Skeletal muscle cell (primary cell): Measurements from ENCODE around the gene SPARC.
"Not testable (repeated sequence)": the region's sequence is repeated elsewhere in the genome, so short reads cannot be mapped to it uniquely, and the experiment has no call there.

Experiments used
- DNase-seq: peaks from one replicate; pipeline ENCODE4 v3.0.0-alpha.2; 2010; ENCODE audit warnings: low read depth
- H3K4me3 ChIP-seq: 2 replicates; pipeline ENCODE4 v1.5.1; 2011; ENCODE audit warnings: low read depth, mild to moderate bottlenecking, control low read depth, low read length, moderate library complexity

Gene SPARC

DNA sequence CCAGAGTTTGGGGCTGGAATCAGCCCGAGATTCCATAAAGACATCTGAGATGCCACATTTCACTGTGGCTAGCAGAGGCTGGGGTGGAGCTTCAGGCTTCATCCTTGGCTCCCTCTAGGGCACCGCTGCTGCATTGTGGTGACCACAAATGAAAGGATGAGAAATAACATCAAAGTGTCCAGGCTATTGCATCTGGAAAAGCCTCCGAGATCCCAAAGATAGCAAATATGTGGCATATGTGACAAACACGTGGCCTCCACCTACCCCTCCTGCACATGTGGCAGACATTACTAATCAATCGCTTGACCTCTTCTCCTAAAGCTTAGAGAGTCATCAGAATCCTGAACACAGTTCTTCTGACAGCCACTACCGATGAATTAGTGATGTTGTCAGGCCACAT lies 4.5 kb downstream of the SPARC start:
- no peak for DNase-seq
- H3K4me3 ChIP-seq = peak overlapping the region; percentile 73

DNA sequence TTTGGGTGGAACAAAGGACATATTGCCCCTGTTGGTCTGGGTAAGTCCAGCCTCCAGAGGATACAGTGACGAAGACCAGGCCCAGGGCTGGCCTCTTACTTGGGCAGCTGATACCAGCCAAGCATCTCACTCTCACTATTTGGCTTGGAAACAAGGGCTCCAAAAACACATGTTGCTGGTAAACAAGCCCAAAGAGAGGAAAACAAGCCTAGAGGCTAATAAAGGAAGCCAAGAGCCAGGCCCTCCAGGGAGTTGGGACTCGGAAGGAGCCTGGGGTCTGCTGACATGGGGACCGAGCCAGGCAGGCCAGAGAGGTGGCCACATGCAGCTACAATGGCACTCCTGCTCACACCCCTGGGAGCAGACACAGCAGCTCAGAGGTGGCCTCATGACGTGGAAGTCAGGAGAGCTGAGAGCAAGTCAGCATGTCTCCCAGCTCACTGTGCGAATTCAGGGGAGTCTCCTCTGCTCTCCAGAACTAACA lies 5.7 kb downstream of the SPARC start:
- H3K4me3 ChIP-seq = peak overlapping the region; percentile 28
- no peak for DNase-seq

GRCh38 chr5:151680156-151680505 lies 6.6 kb downstream of the SPARC start:
- not testable (repeated sequence) for H3K4me3 ChIP-seq, DNase-seq

DNA sequence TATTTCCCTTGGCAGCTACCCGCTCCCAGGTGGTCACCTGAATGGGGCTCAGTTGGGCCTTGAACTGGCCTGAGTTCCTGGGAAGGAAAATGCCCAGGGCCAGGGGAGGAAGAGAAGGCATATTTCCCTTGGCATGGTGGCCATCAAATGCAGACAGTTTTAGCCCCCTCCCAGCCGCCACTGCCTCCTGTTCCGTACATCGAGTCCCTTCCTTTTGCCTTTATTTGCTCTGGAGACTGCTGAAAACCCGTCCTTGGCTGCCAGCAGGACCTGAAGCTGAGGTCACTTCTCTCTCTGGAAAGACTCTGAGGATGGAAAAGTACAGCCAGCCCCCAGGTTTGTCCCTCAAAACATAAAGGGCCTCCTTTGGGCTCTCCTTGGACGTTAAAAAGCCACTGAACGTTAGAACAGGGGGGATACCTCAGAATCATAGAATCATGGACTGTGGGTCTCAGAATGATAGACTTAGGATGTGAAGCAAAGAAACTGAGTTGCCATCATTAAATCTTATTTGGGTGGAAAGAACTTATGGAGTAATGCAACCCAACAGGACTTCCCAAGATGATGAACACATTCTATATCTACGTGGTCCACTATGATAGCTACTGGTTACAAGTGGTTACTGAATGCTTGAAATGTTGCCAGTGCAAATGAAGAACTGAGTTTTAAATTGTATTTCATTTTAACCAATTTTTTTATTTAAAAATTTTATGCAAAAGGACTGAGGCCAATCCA lies 7.1 kb downstream of the SPARC start:
- peak overlapping the region; percentile 20 for H3K4me3 ChIP-seq
- no peak for DNase-seq

- peak overlapping the region; percentile 21 for H3K4me3 ChIP-seq
Observed at GRCh38 chr5:151678713-151679112, 8.0 kb downstream of the SPARC start.

GRCh38 chr5:151677776-151678545 lies 8.8 kb downstream of the SPARC start:
- no peak for DNase-seq
- peak overlapping the region; percentile 21 for H3K4me3 ChIP-seq

More at GRCh38 chr5:151678713-151679112, 8.0 kb downstream of the SPARC start:
- no peak for DNase-seq

- no peak for DNase-seq
- H3K4me3 ChIP-seq = no peak overlapping the region
Observed at GRCh38 chr5:151676719-151677118, 10.0 kb downstream of the SPARC start.

- DNase-seq = no peak
- no peak overlapping the region for H3K4me3 ChIP-seq
Observed at GRCh38 chr5:151676314-151676712, 10.4 kb downstream of the SPARC start.

DNA sequence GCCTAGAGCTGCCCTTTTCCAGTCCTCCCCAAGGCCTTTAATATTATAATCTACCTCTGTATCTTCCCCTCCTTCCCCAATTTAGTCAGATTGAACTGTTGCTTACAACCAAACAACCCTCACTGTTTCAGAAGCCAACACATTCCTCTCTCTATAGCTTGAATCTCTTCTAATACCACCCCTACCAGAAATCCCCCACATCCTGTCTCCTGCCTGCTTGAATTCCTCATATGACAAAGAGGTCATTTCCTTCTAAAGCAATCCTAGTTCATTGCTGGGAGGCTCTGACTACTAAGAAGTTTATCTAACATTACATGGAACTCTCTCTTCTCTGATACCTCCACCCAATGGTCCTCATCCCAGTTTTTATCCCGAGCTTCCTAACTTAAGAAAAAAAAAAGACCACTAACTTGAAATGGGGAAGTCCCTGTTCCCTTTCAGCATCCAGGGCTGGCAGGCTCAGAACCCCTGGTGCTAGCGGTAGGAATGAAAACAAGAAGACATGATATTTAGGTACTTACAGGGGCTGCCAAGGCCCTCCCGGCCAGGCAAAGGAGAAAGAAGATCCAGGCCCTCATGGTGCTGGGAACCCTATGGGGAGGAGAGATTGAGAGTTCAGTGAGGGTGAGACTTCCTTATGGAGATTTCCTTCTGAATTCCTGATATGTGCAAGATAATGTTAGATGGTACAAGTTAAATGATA lies 11.0 kb downstream of the SPARC start:
- DNase-seq = no peak
- no peak overlapping the region for H3K4me3 ChIP-seq

DNA sequence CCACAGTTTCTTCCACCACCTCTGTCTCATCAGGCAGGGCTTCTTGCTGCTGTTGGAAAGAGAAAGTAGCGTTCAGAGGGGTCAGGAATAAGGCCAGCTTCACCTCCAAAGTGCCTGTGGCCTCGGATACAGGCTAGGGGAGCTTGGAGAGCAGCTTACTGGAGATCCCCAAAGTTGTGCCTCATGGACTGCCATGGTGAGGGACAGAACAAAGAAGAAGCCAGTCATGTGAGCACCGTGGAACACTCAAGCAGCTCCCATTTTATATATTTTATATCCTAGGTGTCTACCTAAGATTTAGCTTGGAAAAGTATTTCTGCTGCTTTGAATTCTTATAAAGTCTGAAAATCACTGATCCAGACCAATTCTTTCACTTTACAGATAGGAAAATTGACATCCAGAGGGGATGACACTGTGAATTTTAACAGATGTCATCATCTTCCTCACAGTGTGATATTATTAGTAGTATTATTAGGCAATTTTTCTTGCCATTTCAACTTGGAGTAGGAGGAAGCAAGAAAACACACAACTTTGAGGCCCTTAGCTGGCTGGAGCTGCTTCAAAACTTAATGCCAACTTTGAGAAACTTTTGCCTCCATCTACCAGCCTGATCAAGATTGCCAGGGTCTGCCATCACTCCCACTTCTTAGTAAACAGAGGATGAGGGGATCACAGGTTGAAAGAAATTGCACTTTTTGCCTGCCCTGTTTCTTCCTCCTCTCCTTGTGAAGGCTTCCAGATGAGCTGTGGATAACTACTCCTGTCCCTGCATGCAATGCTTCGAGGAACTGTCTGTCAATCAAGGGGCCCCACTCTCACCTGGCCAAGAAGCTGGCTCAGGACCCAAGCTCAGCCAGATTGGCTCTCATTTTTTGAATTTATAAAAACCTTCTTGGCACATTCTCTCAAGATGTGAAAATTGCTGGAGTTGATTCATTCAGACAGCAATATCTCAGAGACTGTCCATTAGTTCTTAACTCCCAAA lies 11.8 kb downstream of the SPARC start:
- DNase-seq = no peak
- H3K4me3 ChIP-seq = no peak overlapping the region

GRCh38 chr5:151673421-151673820 lies 13.3 kb downstream of the SPARC start:
- DNase-seq = no peak
- H3K4me3 ChIP-seq = no peak overlapping the region

GRCh38 chr5:151672516-151672915 lies 14.2 kb downstream of the SPARC start:
- DNase-seq = no peak
- H3K4me3 ChIP-seq = no peak overlapping the region

- no peak overlapping the region for H3K4me3 ChIP-seq
- no peak for DNase-seq
Observed at GRCh38 chr5:151671950-151672349, 14.8 kb downstream of the SPARC start.

DNA sequence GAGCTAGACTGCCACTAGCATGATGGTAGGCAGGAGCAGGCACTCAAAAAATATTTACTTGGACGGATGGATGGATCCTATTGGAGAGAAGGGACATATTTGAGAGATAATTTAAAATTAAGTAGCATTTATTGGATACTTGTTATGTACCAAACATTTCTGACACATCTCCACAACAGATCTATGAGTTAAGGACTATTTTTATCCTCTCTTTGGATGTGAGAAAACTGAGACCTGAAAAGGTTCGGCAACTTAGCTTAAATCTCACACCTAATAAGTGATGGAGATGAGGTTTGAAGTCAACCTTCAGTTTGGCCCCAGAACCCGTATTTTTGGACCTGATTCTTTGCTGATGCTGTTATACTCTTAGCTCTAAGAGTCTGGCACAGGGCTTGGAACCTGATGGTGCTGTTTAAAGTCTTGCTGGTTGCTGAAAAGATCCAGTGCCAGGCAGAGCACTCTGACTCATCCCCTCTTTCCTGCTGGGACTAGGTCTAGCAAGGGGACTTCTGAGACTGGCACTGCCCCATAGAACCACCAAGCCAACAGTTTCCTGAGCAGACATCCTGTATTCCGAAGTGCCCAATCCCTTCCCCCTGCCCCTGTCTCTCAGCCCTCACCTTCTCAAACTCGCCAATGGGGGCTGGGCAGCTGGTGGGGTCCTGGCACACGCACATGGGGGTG lies 15.6 kb downstream of the SPARC start:
- no peak for DNase-seq
- no peak overlapping the region for H3K4me3 ChIP-seq

DNA sequence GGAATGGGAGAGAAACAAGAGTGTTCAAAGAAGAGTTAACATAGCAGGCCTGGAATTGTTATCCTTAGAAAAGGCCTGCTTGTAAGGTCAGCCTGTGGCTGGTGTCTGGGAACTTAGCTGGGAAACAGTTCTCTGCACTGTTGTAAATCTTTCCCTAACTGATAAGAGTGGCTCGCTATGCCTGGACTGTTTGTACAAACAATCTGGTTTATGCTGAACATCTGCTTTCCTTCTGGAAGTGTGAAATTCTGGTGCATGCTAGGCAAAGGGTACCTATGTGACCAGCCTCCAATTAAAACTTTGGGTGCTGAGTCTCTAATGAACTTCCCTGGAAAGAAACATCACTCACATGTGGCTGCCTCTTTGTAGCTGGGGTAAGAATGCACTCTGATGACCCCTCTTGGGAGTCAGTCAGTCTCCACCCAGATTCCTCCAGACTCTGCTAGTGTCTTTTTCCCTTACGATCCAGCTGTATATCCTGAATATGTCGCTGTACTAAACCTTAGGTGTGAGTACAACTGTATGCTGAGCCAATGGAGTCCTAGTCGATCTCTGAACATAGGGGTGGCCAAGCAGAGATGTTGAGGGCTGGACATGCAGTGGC lies 16.5 kb downstream of the SPARC start:
- H3K4me3 ChIP-seq = no peak overlapping the region
- DNase-seq = no peak

DNA sequence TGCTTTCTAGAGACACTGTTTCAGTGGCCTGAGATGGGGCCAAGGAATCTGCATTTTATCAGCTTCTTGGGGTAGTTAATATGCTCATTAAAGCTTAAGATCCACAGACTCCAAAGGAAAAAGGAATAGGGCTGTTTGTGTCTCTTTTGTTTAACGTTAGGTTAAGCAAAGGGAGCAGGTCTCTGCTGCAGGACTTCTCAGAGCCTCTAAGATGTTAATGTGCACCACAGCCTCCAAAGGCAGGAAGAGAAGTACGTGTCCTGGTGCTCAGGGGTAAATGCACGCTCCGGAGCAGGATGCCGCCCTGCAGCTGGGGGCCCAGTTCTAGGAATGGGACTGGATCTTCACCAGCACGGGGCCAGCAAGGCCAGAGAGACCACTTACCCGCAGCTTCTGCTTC lies 19.6 kb downstream of the SPARC start:
- no peak for DNase-seq
- H3K4me3 ChIP-seq = no peak overlapping the region

GRCh38 chr5:151665613-151666012 lies 21.1 kb downstream of the SPARC start:
- no peak overlapping the region for H3K4me3 ChIP-seq
- DNase-seq = no peak
